ENCODE results near the gene PLD5. TPM values are rescaled to one million over a fixed set of nuclear protein-coding genes. Genes with fewer than 3 reads are reported as not detected.

PLD5 gene
- total and polyA plus RNA-seq, 3 donors from 2014 or later: 0.63 to 1.7 (median 0.81) TPM

- TF ChIP-seq POLR2A (IDR thresholded peaks at IDR 0.05): no peak
- TF ChIP-seq CTCF (IDR thresholded peaks at IDR 0.05): no peak
- intact Hi-C loops (cut with DNase I; ENCODE audit: low total_unique reads): no loop called here
- H3K4me3 ChIP-seq: no peak overlapping the region
- H3K4me1 ChIP-seq: no peaks in the 10 kb centered on the region
- no peaks in the 10 kb centered on the region for H3K9me3 ChIP-seq
- no peaks in the 10 kb centered on the region for H3K36me3 ChIP-seq (ENCODE audit: low read depth, missing control alignments)
- 87 to 89% methylated on average over 11 of the region's 11 CpGs for WGBS, 2 donors
- DNase-seq: no peak
- H3K27ac ChIP-seq: no peak overlapping the region
- no peaks in the 10 kb centered on the region for H3K27me3 ChIP-seq
Observed at GRCh38 chr1:242093116-242093515, 431.4 kb downstream of the PLD5 start.

DNA sequence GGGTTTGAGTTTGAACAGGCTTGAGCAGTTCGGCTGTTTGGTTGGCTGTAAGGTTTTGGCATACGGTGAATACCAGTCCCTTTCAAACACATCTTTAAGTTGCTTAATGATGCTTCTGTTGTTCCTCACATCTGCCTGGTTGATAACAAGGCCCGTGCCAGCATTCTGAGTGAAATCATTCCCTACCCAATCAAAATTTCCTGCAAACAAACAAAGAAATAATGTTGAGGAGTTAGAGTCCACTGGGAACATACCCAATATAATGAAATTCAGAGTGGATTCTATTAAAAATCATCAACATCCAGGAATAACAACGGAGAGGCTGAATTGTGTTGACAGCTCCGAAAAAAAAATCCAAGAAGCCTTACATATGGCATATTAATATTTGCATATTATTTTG is 434.6 kb downstream of the PLD5 start:
- Histone ChIP-seq H3K9me3 (no peaks in the 10 kb centered on the region), H3K4me3 (no peak overlapping the region), H3K4me1 (no peaks in the 10 kb centered on the region), H3K36me3 (ENCODE audit: low read depth, missing control alignments) (no peaks in the 10 kb centered on the region), H3K27me3 (no peaks in the 10 kb centered on the region), H3K27ac (no peak overlapping the region)
- intact Hi-C loops (cut with DNase I; ENCODE audit: low total_unique reads): no loop called here
- TF ChIP-seq POLR2A (IDR thresholded peaks at IDR 0.05): no peak
- no peak for DNase-seq
- 63 to 75% methylated on average over 5 of the region's 5 CpGs for WGBS, 2 donors

GRCh38 chr1:242088875-242089274 is 435.6 kb downstream of the PLD5 start:
- DNase-seq: no peak
- Histone ChIP-seq H3K36me3 (ENCODE audit: low read depth, missing control alignments) (no peaks in the 10 kb centered on the region), H3K27ac (no peak overlapping the region), H3K27me3 (no peaks in the 10 kb centered on the region), H3K4me3 (no peak overlapping the region), H3K4me1 (no peaks in the 10 kb centered on the region), H3K9me3 (no peaks in the 10 kb centered on the region)
- TF ChIP-seq POLR2A (IDR thresholded peaks at IDR 0.05) (no peak), CTCF (IDR thresholded peaks at IDR 0.05) (no peak)
- WGBS, 2 donors: 88 to 89% methylated on average over 2 of the region's 2 CpGs
- intact Hi-C loops (cut with DNase I; ENCODE audit: low total_unique reads): no loop called here

DNA sequence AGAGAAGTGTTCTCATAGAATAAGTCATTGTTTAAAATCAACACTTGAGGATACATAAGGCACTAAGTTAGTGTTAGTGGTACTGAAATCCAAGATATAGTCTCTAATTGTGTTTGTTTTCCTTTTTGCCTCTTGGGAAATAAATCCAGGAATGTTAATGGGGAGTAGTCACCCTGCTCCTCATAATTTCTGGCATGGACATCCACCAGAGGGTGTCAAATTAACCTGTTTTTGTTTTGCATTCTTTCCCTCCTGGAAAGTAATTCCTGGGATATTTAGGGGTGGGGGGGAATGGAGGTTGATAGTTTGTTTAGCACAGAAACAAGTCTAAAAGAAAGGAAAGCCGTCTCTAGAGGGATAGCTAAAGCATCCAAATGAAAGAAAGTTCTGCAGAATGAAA is 437.8 kb downstream of the PLD5 start:
- Histone ChIP-seq H3K9me3 (no peaks in the 10 kb centered on the region), H3K27ac (no peak overlapping the region), H3K4me3 (no peak overlapping the region), H3K27me3 (no peaks in the 10 kb centered on the region), H3K4me1 (no peaks in the 10 kb centered on the region), H3K36me3 (ENCODE audit: low read depth, missing control alignments) (no peaks in the 10 kb centered on the region)
- WGBS, 2 donors: 55 to 76% methylated on average over 1 of the region's 1 CpG
- TF ChIP-seq CTCF (IDR thresholded peaks at IDR 0.05) (no peak), POLR2A (IDR thresholded peaks at IDR 0.05) (no peak)
- intact Hi-C loops (cut with DNase I; ENCODE audit: low total_unique reads): no loop called here
- DNase-seq: no peak

- TF ChIP-seq POLR2A (IDR thresholded peaks at IDR 0.05): no peak
- TF ChIP-seq CTCF (IDR thresholded peaks at IDR 0.05): no peak
- WGBS, 2 donors: 79 to 85% methylated on average over 3 of the region's 3 CpGs
- H3K27me3 ChIP-seq: no peaks in the 10 kb centered on the region
- H3K4me3 ChIP-seq: no peak overlapping the region
- no peaks in the 10 kb centered on the region for H3K9me3 ChIP-seq
- H3K4me1 ChIP-seq: no peaks in the 10 kb centered on the region
- intact Hi-C loops (cut with DNase I; ENCODE audit: low total_unique reads): no loop called here
- H3K27ac ChIP-seq: no peak overlapping the region
- H3K36me3 ChIP-seq (ENCODE audit: low read depth, missing control alignments): no peaks in the 10 kb centered on the region
- DNase-seq: no peak
Observed at GRCh38 chr1:242086093-242086492, 438.4 kb downstream of the PLD5 start.

Measured in testis (tissue), 3 donors.